ENCODE data around the gene VGLL4.
"Not testable (repeated sequence)": the region's sequence is repeated elsewhere in the genome, so short reads cannot be mapped to it uniquely, and the experiment has no call there.

The VGLL4 gene

DNA sequence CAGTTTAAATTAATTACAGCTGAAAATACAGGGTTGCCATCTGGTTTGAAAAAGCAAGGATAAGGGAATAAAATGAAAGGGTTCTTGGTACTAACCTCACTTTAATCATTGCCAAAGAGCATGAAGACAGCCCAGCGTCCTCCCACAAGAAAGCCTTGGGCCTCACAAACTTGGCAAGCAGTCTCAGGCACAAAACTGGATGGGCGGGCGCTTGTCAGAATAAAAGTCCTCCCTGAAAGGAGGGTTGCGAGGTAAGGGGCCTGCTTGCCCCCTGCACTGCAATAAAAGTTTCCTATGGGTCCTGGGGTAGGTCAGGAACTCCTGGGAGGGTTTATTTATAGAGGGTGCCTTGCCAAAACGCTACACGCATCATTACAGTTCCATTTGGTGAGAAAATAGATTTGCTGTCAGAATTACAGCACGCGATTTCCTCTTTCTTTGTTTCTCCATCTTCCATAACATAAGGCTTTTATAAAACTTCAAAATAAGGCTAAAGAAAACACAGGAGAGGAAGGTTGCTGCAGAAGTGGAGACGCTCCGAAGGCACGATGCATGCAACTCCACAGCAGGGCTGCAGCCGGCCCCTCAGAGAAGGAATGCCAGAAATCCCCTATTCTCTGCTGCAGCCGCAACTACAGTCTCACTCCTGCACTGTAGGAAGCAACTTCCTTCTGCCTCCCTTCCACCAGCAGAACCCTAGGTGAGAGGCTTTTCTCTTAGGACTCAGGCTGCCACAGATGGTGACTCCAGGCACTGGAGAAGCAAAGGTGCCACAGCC, 61.3 kb downstream of the VGLL4 start:
- no peak for DNase-seq

DNA sequence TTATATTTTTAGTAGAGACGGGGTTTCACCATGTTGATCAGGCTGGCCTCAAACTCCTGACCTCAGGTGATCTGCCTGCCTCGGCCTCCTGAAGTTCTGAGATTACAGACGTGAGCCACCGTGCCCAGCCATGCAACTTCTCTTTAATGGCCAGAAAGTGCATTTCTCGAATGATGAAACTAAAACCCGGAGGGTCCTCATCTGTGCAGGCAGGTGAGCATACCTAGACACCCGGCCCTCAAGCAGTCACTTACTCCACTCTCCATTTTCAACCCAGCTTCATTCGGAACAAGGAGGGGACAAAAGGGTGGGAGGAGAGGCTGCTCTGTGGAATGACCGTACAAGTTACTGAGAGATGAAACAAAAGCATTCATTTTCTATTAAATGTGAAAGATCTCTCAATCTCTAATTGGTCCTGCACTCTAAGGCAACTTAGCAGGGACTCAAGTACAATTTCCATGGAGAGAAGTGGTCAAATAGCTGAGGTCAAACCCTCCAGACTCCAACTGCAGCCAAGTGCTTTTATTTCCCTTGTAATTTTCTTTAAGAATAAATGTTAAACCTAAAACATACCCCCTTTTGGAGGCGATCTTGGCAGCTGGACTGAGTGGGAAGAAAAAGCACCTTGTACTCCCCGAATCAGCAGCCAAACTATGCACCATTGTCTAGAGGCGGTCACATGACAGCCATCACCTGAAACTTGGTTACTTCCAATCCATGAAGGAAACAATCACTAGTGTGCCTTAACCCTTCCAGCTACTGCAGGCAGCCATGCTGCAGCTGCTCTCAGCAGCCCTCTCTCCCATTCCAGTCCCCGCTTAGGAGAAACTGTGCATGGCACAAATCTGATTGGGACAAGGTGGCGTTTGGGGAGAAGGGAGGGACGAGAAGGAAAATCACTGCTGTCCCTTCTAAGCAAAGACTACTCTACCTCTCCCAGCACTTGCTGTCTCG, 62.2 kb downstream of the VGLL4 start:
- DNase-seq = no peak

DNA sequence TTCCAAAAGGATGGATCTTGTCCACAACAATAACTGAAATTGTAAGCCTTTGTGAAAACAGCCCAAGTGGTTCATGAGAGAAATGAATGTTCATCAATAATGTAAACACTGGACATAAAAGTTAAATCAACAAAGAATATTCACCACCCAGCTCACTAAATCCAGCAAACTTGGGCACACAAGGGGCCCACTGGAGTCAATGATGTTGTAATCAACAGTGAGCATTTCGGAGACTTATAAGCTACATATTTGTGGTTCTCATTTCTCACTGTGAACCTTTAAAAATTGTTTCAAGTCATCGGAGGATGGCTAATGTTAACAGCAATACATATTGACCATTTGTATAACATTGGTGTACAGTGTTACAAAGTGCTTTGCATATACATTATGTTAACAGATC, 63.1 kb downstream of the VGLL4 start:
- no peak for DNase-seq

DNA sequence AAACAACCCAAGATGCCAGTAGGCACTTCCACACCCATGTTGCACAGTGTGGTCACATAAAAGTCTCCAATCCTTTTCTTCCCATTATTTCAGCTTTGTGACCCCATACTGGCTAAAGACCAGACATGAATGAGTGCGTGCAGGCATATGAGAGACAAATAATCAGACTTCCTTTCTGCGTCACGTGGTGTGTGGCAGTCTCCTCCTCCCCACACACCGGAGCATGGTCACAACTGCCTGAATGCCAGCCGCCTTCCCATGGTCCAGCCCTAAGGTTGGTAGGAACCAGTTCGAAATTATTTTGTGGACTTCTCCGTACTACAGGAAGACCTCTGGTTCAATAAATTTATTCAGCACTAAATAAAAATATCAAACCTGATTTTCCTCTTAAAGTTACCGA, 65.5 kb downstream of the VGLL4 start:
- DNase-seq = no peak

DNA sequence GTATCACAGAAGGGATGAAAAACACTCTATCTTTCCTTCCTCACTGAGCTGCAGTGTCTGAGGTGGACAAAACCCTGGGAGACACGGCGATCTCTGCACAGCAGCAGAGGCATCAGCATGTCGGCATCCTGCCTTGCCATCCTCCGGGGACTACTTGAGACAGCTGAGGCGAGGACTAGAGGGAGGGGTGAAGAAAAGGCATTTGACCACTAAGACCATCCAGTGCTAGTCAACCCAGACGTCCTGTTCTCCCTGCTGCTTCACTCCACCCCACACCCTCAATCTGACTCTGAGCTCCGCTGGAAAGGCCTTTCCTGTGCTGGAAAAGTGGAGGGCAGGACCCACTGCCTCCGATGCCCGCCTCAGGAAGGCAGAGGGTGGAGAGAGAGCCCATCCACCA, 67.3 kb downstream of the VGLL4 start:
- DNase-seq = no peak

DNA sequence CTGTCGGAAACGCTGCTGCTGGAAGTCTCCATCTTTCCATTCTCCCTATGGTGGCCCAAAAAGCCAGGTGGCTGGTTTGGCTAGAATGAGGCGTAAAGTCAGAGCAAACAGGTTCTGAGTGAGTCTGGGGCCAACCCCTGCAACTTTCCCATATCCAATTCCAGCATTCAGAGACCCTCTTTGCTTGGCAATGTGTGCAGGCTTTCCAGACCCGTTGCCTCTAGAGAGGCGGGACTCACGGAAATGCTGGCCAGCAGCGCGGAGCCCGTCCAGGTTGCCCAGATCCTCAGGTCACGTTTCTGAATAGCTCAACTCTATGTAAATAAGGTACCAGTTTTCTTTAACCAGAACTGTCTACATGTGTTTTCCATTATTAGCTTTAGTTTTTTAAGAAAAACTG, 68.0 kb downstream of the VGLL4 start:
- no peak for DNase-seq

DNA sequence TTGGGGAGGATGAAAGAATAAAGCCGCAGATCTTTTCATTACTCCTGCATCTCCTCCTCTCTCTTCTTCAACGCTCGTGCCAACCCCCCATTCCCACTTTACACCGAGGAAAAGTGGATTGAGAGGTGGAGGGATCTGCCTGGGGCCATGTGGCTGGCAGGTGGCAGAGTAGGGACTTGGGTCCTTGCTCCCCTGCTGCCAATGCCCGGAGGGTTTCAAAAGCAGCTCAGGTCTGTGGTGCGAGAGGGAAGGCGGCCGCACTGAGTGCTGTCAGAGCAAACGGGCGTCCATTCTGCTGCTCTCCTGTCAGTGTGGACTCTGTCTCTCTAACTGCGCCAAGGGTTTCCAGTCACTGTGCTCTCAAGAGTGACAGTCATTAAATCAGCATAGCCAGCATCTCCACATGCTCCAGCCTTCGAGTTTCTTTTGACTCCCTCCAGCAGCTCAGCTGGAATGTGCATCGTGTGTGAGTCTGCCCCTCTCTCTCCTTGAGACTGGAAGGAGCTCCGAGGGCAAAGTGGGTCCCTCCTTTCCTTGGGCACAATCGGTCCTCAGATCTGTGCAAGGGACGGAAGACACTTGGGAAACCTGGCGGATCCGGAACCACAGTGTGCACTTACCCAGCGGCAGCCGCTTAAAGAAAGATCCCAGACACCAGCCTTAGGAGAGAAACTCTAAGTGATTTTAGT, 68.6 kb downstream of the VGLL4 start:
- no peak for DNase-seq

DNA sequence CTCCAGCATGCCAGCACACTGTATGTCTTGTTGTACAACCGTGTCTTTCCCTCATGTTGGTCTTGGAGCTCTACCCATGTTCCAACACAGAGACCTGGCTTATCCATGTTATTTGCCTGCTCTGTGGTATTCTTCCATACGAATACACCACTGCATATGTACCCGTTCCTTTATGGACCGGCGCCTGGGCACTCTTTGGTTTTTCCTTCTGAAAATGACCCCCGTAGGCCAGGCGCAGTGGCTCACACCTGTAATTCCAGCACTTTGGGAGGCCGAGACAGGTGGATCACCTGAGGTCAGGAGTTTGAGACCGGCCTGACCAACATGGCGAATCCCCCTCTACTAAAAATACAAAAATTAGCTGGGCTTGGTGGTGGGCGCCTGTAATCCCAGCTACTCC, 71.1 kb downstream of the VGLL4 start:
- not testable (repeated sequence) for DNase-seq

DNA sequence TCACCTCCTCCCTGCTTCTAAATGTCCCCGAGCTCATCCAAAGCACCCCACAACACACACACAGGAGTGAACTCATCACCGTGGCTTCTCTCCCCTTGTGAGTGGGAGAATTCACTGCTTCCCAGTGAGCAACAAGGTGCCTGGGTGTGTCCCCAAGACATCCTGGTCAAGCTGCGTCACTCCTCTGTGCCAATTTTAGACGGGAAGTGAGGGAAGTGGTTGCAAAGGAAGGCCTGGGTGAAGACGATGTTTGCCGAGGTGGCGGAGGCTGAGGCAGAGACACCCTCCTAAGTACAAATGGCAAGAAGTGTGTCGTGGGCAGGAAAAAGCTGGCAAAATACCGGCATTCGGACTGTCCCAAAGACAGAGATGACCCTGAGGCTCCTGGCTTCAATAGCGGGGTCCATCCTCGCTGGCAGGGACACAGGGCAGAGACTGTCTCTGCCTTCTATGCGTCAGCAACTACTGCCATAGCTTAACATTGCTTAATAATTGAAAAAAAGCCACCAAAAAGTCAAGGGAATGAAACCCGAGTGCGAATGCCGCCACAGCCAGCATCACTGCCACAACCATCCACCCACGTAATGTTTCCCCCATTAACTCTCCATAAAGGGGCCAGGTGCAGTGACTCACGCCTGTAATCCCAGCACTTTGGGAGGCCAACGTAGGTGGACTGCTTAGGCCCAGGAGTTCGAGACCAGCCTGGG, 72.8 kb downstream of the VGLL4 start:
- peak in 1 of 2 donors; percentile 31 for DNase-seq

DNA sequence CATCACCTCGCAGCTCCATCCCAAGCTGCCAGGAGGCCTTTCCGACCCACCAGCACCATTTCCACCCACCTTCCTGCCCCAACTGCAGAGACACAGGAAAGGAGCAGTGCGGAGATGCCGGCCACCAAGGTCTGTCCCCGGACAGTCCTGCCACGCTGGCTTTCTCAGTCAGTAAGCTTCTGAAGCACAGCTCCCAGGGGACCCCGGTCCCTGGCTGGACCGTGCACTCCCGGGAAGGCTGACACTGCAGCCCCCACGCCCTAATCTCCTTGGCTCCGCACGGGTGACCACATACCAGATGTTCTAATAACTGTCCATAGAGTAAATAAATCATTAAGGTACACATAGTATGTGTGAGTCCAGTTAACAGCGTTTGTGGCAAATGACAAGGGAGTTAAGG, 73.5 kb downstream of the VGLL4 start:
- DNase-seq = no peak

DNA sequence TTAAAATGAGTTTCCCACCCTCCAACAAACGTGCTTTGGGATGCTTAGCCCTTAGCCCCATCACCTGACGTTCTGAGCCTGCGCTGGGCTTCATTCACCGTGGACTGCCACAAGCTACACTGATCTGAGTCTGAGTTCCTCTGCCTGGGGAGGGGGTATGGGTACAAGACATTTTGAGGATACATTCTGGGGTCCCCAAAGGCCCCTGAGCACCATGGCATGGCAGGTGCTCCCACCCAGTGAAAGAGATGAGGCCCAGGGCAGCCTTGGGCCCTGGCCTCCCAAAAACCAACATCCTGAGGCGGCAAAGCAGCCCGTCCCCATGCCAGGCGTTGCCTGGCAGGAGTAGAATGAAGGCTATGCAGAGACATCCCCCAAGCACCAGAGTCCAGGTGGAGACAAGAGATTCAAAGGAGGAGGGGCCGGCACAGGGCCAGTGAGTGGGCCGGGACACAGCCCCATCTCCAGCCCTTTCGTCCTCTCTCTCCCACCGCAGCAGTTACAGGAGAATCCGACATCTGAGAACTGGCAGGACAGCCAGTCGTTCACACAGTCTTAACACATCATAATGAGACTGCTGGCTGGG, 74.5 kb downstream of the VGLL4 start:
- no peak for DNase-seq

DNA sequence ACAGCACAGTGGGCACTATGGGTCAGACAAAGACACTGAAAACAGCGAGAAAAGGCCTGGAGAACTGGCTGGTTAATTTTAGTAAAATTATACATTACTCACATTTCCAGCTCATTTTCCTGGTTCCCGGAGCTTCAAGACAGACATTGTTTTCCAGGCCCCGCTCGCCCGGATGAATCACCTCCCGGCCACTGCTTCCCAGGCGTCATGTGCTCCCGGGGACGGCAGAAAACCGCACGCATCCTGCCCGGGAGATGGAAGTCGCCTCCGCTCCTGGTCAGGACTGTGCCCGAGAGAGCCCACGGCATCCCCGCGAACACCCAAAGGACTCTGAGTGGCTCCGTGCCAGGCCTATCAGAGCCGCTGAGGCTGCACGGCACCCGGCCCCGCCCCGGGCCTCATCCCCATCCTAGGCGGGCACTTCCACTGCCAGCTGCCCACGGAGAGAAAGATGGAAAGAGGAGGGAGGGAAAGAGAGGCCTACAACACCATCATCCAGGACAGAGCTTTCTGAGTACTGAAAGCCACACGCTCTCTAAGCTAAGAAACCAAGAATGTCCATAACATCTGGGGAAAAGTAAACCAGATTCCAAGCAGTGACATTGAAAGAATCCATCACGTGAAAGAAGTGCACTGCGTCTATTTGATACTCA, 75.1 kb downstream of the VGLL4 start:
- DNase-seq = no peak

DNA sequence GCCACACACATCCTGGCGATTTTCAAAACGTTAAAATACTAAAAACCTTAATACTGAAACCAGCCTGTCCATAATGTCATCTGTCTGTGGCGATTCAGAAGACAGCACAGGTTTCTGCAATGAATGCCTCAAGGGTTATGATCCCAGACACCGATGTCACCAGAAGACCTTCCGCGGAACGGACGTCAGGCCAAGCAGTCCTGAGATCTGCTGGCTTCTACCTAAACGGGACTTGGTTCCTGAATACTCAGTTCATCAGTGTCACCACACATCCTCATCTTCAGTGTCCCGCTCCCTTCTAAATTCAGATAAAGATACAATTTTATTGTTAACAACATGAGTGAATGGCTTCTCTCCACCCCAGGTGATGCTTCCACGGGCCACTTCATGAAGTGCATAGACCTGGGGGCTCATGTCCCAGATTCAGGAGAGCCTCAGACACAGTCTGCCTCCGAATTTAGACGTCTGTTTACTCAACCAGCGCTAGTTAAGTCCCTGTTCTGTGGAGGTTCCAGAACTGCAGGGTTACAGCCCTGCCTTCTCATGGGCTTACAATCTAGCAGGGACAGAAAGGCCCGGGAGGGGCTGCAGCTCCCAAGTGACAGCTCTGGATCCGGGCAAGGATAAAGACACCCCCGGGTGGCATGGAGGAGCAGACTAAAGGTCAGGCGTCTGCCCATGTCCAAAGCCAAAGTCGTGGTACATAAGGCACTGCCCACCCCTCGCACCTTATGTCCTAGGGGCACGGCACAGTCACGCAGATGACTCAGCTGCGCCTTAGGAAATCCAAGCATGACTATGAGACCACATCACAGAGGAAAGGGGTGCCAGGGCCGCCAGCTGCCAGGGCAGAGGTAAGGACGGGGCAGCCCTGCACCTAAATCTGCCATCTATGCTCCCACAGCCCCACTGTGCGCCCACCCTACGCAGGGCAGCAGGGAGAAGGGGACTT, 75.9 kb downstream of the VGLL4 start:
- no peak for DNase-seq

DNA sequence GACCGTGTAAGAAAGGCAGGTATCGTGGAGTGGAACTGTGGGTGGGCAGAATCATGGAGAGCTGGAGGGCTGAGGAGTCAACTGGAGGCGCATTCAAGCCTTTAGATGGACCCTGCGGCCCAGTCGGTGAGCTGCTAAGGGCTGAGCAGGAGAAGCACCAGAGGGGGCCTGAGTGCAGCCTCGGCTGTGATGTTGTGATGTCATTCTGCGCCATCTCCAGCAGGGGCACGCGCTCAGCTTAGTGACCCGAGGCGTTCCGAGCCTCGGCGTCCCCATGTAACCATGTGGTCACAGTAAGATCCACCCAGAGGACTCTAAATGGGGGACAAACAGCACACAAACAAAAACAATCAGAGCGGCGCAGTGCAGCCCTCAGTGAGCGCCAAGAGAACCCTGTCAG, 76.8 kb downstream of the VGLL4 start:
- DNase-seq = no peak

DNA sequence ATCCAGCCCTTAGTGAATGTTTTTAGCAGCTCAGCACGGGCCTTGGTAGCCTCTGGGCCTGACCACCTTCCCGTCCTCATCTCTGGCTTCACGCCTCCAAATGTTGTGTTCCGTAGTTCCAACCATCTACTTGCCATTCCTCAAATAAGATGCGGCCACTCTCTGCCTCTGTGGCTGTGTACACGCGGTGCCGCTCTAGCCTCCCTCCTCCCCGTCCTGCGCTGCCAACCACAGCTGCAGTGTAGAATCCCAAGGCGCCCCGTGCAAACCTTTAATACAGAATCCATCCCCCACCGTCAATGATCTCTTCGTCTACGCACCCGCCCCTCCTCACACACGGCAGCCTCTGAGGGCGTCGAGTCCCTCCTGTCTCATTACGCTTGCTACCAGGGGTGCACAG, 77.2 kb downstream of the VGLL4 start:
- DNase-seq = no peak

DNA sequence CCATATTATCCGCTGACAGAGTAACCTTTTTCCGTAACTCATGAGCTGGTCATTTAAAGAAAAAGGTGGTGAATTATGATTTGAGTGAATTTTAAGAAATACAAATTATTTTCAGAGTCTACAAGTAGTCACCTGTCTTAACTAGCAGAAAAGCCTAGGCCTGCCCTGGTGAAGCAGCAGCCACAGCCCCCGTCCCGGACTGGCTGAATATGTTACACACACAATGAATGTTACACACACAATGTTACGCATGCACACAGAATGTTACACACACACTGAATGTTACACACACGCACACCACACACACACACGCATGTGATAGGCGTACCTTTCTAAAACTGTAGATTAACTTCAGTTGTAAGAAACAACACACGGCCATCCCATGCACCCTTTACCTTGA, 77.8 kb downstream of the VGLL4 start:
- DNase-seq = no peak

DNA sequence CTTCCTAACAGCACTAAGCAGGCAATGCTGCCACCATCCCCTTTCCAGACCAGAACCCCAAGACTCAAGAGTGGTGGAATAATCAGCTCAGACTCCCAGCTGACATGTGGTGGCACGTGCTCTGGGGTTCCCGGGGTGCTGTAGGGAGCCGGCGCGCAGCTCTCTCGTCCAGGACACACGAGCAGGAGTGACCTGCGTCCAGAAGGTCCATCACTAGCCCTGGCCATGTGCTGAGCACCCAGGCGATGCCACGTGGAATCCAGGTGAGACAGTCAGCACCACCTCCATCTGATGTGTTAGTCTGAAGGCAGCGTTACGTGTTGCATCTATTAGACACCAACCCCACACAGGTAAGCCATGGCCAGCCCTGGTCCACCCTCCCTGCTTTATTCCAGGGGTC, 78.2 kb downstream of the VGLL4 start:
- DNase-seq = no peak

DNA sequence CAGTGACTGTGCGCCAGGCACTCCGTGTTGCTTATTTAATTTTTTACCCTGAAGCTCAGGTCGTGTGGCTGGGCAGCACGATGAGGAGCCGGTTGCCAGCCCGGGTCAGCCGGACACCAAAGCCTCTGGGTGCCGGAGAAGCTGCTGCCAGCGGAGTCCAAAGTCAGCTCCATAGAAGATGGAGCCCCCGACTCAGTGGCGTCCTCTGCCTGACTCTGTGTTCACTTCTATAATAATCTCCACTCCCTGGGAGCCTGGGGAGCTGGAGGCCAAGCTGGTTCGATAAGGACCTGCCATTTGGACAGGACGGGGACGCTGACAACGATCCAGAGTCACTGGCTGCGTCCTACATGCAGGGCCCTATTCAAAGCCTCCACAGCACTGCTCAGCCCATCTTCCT, 78.6 kb downstream of the VGLL4 start:
- DNase-seq = no peak

DNA sequence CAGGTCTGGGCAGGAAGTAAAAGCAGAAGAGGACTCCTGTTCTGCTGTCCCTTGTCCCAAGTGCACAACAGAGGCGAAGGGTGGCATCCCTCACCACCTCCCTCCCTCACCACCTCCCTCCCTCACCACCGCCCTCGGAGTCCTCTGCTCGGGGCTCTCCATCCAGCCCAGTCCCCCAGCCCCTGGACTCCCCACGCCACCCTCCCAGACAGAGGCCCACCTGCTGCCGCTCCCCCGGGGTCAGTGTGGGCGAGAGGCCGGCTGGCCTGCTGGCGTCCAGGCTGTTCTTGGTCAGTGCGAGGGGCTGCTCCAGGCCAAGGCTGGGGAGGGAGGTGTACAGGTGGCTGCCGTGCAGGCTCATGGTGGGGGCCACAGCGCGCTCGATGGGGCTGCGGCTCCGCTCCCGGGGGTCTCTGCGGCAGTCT, 79.1 kb downstream of the VGLL4 start:
- no peak for DNase-seq

DNA sequence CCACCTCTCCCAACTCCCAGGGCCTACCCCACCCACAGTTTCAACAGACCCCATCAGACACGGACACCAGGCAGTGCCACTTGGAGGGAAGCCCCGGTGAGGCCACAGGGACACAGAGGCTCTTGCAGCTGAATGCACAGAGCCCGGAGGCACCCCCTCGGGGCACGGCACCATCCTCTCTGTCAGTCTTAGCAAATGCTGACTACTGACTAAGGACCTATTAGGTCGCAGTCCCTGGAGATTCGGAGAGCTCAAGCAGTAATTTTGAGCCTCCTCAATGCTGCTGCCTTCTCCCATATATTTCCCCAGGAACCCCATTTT, 79.9 kb downstream of the VGLL4 start:
- DNase-seq = no peak

All from CD4-positive, alpha-beta T cell treated with Interferon alpha-2 for 1 hour (primary cell).